PC-3 (cell line): ENCODE results near the gene GPR75. TPM values are rescaled to one million over a fixed set of nuclear protein-coding genes. Genes with fewer than 3 reads are reported as not detected.
"Not testable (repeated sequence)": the region's sequence is repeated elsewhere in the genome, so short reads cannot be mapped to it uniquely, and the experiment has no call there.

Source experiments
- ATAC-seq: fragments of 200-7000 bp; cut with Tn5 transposase; 2 replicates; pipeline ENCODE4 v1.9.1; 2020; ENCODE audit warnings: mild to moderate bottlenecking, moderate library complexity
- BruUV-seq: library from RNA; stranded (reverse); fragments of 400-500 nt; replicated peaks from 2 replicates; lab custom pipeline; 2021; lab: Mats Ljungman, UMichigan
- CTCF ChIA-PET: fragments of 300-600 bp; sonication (Branson Sonifier 250); formaldehyde crosslinking; loops from one replicate; lab custom pipeline; 2022; ENCODE audit warnings: antibody characterized with exemption; lab: Charles Lee
- POLR2A ChIA-PET: fragments of 300-600 bp; sonication (Branson Sonifier 250); formaldehyde crosslinking; loops from one replicate; lab custom pipeline; 2022; ENCODE audit warnings: antibody characterized with exemption; ENCODE audit not compliant: unreplicated experiment; lab: Charles Lee
- DNase-seq: peaks from one replicate; pipeline ENCODE4 v3.0.0-alpha.2; 2015
- H2AFZ ChIP-seq: fragments of 300-600 bp; sonication (generic); 2 replicates; pipeline ENCODE4 v1.6.0; 2016; ENCODE audit warnings: antibody characterized with exemption, low read length
- H3F3A ChIP-seq: fragments of 300-600 bp; sonication (generic); one replicate; pipeline ENCODE4 v1.6.0; 2017; ENCODE audit warnings: antibody characterized with exemption, low read length, control low read depth, mild to moderate bottlenecking; ENCODE audit not compliant: unreplicated experiment
- H3K27ac ChIP-seq: fragments of 300-600 bp; sonication (generic); 2 replicates; pipeline ENCODE4 v1.5.1; 2016; ENCODE audit warnings: mild to moderate bottlenecking, low read length
- H3K27me3 ChIP-seq: fragments of 300-600 bp; sonication (generic); 2 replicates; pipeline ENCODE4 v1.6.1; 2016; ENCODE audit warnings: low read length, mixed read lengths
- H3K36me3 ChIP-seq: fragments of 300-600 bp; sonication (generic); 2 replicates; pipeline ENCODE4 v1.6.1; 2016; ENCODE audit warnings: low read depth, mixed run types, low read length, mixed read lengths
- H3K4me1 ChIP-seq: fragments of 300-600 bp; sonication (generic); 2 replicates; pipeline ENCODE4 v1.5.1; 2016; ENCODE audit warnings: low read length; ENCODE audit not compliant: insufficient read depth
- H3K4me2 ChIP-seq: fragments of 300-600 bp; sonication (generic); 2 replicates; pipeline ENCODE4 v1.6.0; 2016; ENCODE audit warnings: low read length
- H3K4me3 ChIP-seq: fragments of 300-600 bp; sonication (generic); 2 replicates; pipeline ENCODE4 v1.5.1; 2016; ENCODE audit warnings: mild to moderate bottlenecking, low read length, mixed read lengths
- H3K79me2 ChIP-seq: fragments of 300-600 bp; sonication (generic); 2 replicates; pipeline ENCODE4 v1.6.1; 2017; ENCODE audit warnings: low read length, mixed read lengths
- H3K9ac ChIP-seq: fragments of 300-600 bp; sonication (generic); 2 replicates; pipeline ENCODE4 v1.6.0; 2016; ENCODE audit warnings: mild to moderate bottlenecking, low read length
- H3K9me2 ChIP-seq: fragments of 300-600 bp; sonication (generic); replicated peaks from 2 replicates; pipeline ENCODE4 v1.6.1; 2016; ENCODE audit warnings: mixed run types, low read length, mixed read lengths
- H3K9me3 ChIP-seq: fragments of 300-600 bp; sonication (generic); 2 replicates; pipeline ENCODE4 v1.6.1; 2016; ENCODE audit warnings: low read length, mixed read lengths
- H4K20me1 ChIP-seq: fragments of 300-600 bp; sonication (generic); 2 replicates; pipeline ENCODE4 v1.6.1; 2016; ENCODE audit warnings: low read length, mixed read lengths
- CTCF ChIP-seq: fragments of 300-600 bp; sonication (generic); conservative IDR thresholded peaks from 2 replicates; pipeline ENCODE4 v1.5.1; 2017; ENCODE audit warnings: antibody characterized with exemption, low read depth, mild to moderate bottlenecking, low read length
- EZH2 ChIP-seq: fragments of 300-600 bp; sonication (generic); IDR thresholded peaks from one replicate; pipeline ENCODE4 v1.6.1; 2017; ENCODE audit warnings: antibody characterized with exemption, mild to moderate bottlenecking, low read length; ENCODE audit not compliant: unreplicated experiment
- EZH2phosphoT487 ChIP-seq: fragments of 300-600 bp; sonication (generic); IDR thresholded peaks from 2 replicates; pipeline ENCODE4 v1.6.1; 2018; ENCODE audit warnings: mild to moderate bottlenecking, antibody characterized with exemption, low read length, borderline replicate concordance
- intact Hi-C: fragments of 100-400 bp; cut with micrococcal nuclease; formaldehyde crosslinking; loops from 2 replicates; pipeline ENCODE4 v1.9.0; 2023
- total RNA-seq: library from RNA; depleted of rRNA; stranded (reverse); fragments of >200 nt; gene quantifications from 2 replicates; pipeline ENCODE4 v1.2.3, GENCODE V29; 2014

GPR75 gene
- total RNA-seq, 1 experiment from 2014 or later = 1.5 TPM

DNA sequence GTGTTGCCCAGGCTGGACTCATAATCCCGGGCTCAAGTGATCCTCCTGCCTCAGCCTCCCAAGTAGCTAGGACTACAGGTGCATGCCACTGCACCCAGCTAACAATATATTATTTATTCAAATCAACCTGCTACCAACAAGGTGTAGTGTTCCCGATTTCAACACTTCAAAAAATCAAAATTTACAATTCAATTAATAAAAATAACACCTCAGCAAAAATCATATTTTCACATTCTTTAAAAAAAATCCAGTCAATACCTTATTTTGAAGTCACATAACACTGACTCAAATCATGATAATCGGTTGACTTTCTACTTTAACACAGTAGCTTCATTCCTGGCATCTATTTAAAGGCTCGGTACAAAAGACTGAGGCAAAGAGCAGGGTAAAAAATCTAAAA lies 7.2 kb downstream of the GPR75 start:
- Histone ChIP-seq H4K20me1 (no peaks in the 10 kb centered on the region), H3K4me1 (no peaks in the 10 kb centered on the region), H3K4me3 (no peak overlapping the region), H3K79me2 (no peaks in the 10 kb centered on the region), H3K9me3 (no peaks in the 10 kb centered on the region), H3K27me3 (no peaks in the 10 kb centered on the region), H3K36me3 (no peaks in the 10 kb centered on the region), H3K4me2 (no peak overlapping the region), H3K9ac (no peak overlapping the region), H3K27ac (no peak overlapping the region), H2AFZ (no peak overlapping the region), H3F3A (no peaks in the 10 kb centered on the region), H3K9me2 (no peaks in the 10 kb centered on the region)
- POLR2A ChIA-PET = no interaction called here
- TF ChIP-seq EZH2phosphoT487 (no peak), EZH2 (no peak), CTCF (no peak)
- DNase-seq (no peak), ATAC-seq (no peak)
- CTCF ChIA-PET = no interaction called here
- intact Hi-C loops = no loop called here
- no TSS peak for BruUV-seq

DNA sequence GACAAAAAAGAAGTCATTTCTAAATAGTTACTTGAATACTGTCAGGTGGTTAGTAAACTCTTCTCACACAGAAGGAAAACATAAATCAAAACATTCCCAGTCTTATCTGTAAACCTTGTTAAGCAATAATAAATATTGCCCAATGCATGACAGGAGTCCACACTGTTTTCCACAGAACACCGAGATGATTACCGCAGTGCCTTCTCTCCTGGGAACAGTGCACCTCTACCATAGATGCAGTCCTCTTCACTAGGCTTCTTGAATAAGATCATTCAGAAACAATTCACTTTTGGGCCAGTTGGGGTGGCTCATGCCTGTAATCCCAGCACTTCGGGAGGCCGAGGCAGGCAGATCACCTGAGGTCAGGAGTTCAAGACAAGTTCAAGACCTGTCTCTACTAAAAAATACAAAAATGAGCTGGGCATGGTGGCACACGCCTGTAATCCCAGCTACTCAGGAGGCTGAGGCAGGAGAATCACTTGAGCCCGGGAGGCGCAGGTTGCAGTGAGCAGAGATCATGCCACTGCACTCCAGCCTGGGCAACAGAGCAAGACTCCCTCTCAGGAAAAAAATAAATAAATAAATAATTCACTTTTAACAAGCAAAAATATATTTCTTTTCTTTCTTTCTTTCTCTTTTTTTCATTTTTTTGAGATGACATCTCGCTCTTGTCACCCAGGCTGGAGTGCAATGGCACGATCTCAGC lies 8.6 kb downstream of the GPR75 start:
- intact Hi-C loops, DNase-seq, H3K27me3 ChIP-seq, POLR2A ChIA-PET, H3K4me1 ChIP-seq, H3K9me2 ChIP-seq, H3K36me3 ChIP-seq, H3K4me2 ChIP-seq, H3K9me3 ChIP-seq, BruUV-seq, H3K27ac ChIP-seq, CTCF ChIA-PET, H3K4me3 ChIP-seq, H3K9ac ChIP-seq, H3K79me2 ChIP-seq, H4K20me1 ChIP-seq, ATAC-seq, H2AFZ ChIP-seq, H3F3A ChIP-seq: not testable (repeated sequence)

GRCh38 chr2:53848062-53848461 lies 11.7 kb downstream of the GPR75 start:
- Histone ChIP-seq H3K79me2 (no peaks in the 10 kb centered on the region), H3K4me1 (no peaks in the 10 kb centered on the region), H3K27ac (no peak overlapping the region), H3K4me3 (no peak overlapping the region), H2AFZ (no peak overlapping the region), H3F3A (no peaks in the 10 kb centered on the region), H3K9me2 (no peaks in the 10 kb centered on the region), H4K20me1 (no peaks in the 10 kb centered on the region), H3K9ac (no peak overlapping the region), H3K36me3 (no peaks in the 10 kb centered on the region), H3K4me2 (no peak overlapping the region), H3K9me3 (no peaks in the 10 kb centered on the region), H3K27me3 (no peaks in the 10 kb centered on the region)
- intact Hi-C loops = no loop called here
- CTCF ChIA-PET = no interaction called here
- no peak for DNase-seq
- ATAC-seq = no peak
- TF ChIP-seq EZH2phosphoT487 = no peak
- TF ChIP-seq CTCF = no peak
- TF ChIP-seq EZH2 = no peak
- POLR2A ChIA-PET = no interaction called here
- no TSS peak for BruUV-seq
